Cardiac muscle cell (in vitro differentiated cells and primary cell): Measurements from ENCODE around the gene FAF1. TPM values are rescaled to one million over a fixed set of nuclear protein-coding genes. Genes with fewer than 3 reads are reported as not detected.

Experiments
- DNase-seq, 2 donors: peaks; one replicate each; pipeline versions ENCODE4 v3.0.0 to v3.0.0-alpha.2; 2010 to 2017; ENCODE audit warnings: low read depth in 1 of 2, low spot score in 1 of 2
- H3K27ac ChIP-seq: fragments of 200-600 bp; sonication (generic); 2 replicates; pipeline ENCODE4 v1.5.1; 2016
- H3K27me3 ChIP-seq: fragments of 200-600 bp; sonication (generic); 2 replicates; pipeline ENCODE4 v1.6.0; 2016; ENCODE audit warnings: control low read depth
- H3K36me3 ChIP-seq: fragments of 200-600 bp; sonication (generic); 2 replicates; pipeline ENCODE4 v1.5.1; 2016; ENCODE audit warnings: control low read depth
- H3K4me1 ChIP-seq: fragments of 200-600 bp; sonication (generic); 2 replicates; pipeline ENCODE4 v1.8.1; 2017; ENCODE audit warnings: low read depth, mild to moderate bottlenecking, mixed run types
- H3K4me3 ChIP-seq: fragments of 200-600 bp; sonication (generic); 2 replicates; pipeline ENCODE4 v1.5.1; 2016; ENCODE audit warnings: mild to moderate bottlenecking
- H3K9me3 ChIP-seq: fragments of 200-600 bp; sonication (generic); 2 replicates; pipeline ENCODE4 v1.5.1; 2017; ENCODE audit warnings: low read depth, mild to moderate bottlenecking, control low read depth
- CTCF ChIP-seq: IDR thresholded peaks from 2 replicates; pipeline ENCODE4 v1.5.1; 2012; ENCODE audit warnings: low read depth, mild to moderate bottlenecking, low read length
- polyA plus RNA-seq: library from polyadenylated mRNA; unstranded; fragments of >200 nt; fragmentation: Nextera tagmentation; extraction: Ambion mirVana; gene quantifications from 2 replicates; pipeline ENCODE4 v1.2.1, GENCODE V29; 2016
- total RNA-seq: library from RNA; depleted of rRNA; stranded (reverse); fragments of >200 nt; gene quantifications from 2 replicates; pipeline ENCODE4 v1.2.3, GENCODE V29; 2016

The FAF1 gene
- total and polyA plus RNA-seq, 2 experiments from 2014 or later, result 24.3 to 76.7 TPM

DNA sequence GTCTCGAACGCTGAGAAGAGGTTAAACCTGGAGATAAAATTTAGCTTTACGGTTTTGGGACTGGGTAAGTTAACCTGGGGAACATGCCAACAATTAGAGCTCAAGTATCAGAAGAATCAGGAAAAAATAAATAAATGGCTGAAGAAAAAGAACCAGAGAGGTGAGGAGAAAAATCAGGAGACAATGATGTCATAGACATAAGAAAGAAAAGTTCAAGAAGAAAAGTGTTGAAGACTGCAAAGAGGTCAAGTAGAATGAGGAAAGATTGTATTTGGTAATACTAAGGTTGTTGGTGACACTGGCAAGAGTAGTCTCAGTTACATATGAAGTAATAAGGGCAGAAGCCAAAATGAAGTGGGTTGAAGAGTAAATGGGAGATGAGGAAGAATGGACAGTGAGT is 36.0 kb upstream of the FAF1 start:
- Histone ChIP-seq H3K9me3 (no peaks in the 10 kb centered on the region), H3K36me3 (no peaks in the 10 kb centered on the region), H3K4me3 (no peak overlapping the region), H3K27ac (no peak overlapping the region), H3K4me1 (no peaks in the 10 kb centered on the region), H3K27me3 (no peaks in the 10 kb centered on the region)
- no peak for TF ChIP-seq CTCF
- DNase-seq, result no peak

DNA sequence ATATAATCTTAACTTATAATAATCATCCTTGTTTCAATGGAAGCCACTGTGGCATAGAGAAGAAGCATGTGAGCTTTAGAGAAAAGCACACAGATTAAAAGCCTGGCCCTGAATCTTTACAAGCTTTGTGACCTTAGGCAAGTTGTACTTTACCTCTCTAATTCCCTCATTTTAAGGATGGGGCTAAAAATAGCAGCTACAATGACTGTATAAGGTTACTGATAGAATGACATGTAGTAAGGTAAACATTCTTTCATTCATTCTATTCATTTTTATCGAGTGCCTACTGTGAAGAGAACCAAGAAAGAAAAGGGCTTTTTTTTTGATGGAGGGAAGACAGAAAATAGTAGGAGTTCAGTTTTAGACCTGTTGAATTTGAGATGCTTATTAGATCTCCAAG is 35.6 kb upstream of the FAF1 start:
- no peaks in the 10 kb centered on the region for H3K9me3 ChIP-seq
- no peaks in the 10 kb centered on the region for H3K36me3 ChIP-seq
- H3K4me3 ChIP-seq, result no peak overlapping the region
- H3K27me3 ChIP-seq, result no peaks in the 10 kb centered on the region
- H3K27ac ChIP-seq, result no peak overlapping the region
- DNase-seq, result no peak
- no peaks in the 10 kb centered on the region for H3K4me1 ChIP-seq
- no peak for TF ChIP-seq CTCF

DNA sequence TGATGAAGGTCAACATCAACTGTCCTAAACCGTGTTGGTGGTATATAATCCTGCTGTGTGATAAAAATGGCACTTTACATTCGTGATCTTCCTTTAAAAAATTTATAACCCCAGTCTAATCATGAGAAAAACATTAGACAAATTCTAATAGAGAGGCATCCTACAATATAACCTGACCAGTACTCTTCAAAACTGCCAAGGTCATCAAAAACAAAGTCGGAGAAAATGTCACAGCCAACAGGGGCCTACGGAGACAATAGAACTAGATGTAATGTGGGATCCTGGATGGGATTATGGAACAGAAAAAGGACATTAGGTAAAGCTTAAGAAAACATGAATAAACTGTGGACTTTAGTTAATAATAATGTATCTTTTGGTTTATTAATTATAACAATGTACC is 34.9 kb upstream of the FAF1 start:
- H3K36me3 ChIP-seq, result no peaks in the 10 kb centered on the region
- no peak for TF ChIP-seq CTCF
- no peak for DNase-seq
- H3K9me3 ChIP-seq, result no peaks in the 10 kb centered on the region
- no peaks in the 10 kb centered on the region for H3K4me1 ChIP-seq
- no peak overlapping the region for H3K27ac ChIP-seq
- no peaks in the 10 kb centered on the region for H3K27me3 ChIP-seq
- no peak overlapping the region for H3K4me3 ChIP-seq

GRCh38 chr1:50993645-50994044 is 33.6 kb upstream of the FAF1 start:
- Histone ChIP-seq H3K36me3 (no peaks in the 10 kb centered on the region), H3K27me3 (no peaks in the 10 kb centered on the region), H3K4me3 (no peak overlapping the region), H3K9me3 (no peaks in the 10 kb centered on the region), H3K4me1 (no peaks in the 10 kb centered on the region), H3K27ac (no peak overlapping the region)
- no peak for DNase-seq
- TF ChIP-seq CTCF, result no peak

- Histone ChIP-seq H3K36me3 (no peaks in the 10 kb centered on the region), H3K4me1 (no peaks in the 10 kb centered on the region), H3K27ac (no peak overlapping the region), H3K9me3 (no peaks in the 10 kb centered on the region), H3K27me3 (no peaks in the 10 kb centered on the region), H3K4me3 (no peak overlapping the region)
- DNase-seq, result no peak
- no peak for TF ChIP-seq CTCF
Measured at GRCh38 chr1:50992532-50993318, 32.7 kb upstream of the FAF1 start.

GRCh38 chr1:50989694-50990093 is 29.6 kb upstream of the FAF1 start:
- Histone ChIP-seq H3K9me3 (no peaks in the 10 kb centered on the region), H3K4me3 (no peak overlapping the region), H3K4me1 (no peaks in the 10 kb centered on the region), H3K27me3 (peaks cover 21% of the 10 kb centered on the region), H3K36me3 (no peaks in the 10 kb centered on the region), H3K27ac (no peak overlapping the region)
- no peak for TF ChIP-seq CTCF
- DNase-seq, result no peak
